Measurements from ENCODE around the gene NEURL1. TPM values are rescaled to one million over a fixed set of nuclear protein-coding genes. Genes with fewer than 3 reads are reported as not detected.

Gene NEURL1
- total RNA-seq, 4 donors from 2014 or later = 0.39 to 0.63 (median 0.46) TPM

GRCh38 chr10:103498936-103499638, 5.6 kb downstream of the NEURL1 start:
- no peaks in the 10 kb centered on the region for H3K36me3 ChIP-seq
- no peak for TF ChIP-seq POLR2A (IDR thresholded peaks at IDR 0.05; ENCODE audit: low read depth)
- TF ChIP-seq POLR2AphosphoS5 (IDR thresholded peaks at IDR 0.05) = no peak
- TF ChIP-seq, protein P1, sequence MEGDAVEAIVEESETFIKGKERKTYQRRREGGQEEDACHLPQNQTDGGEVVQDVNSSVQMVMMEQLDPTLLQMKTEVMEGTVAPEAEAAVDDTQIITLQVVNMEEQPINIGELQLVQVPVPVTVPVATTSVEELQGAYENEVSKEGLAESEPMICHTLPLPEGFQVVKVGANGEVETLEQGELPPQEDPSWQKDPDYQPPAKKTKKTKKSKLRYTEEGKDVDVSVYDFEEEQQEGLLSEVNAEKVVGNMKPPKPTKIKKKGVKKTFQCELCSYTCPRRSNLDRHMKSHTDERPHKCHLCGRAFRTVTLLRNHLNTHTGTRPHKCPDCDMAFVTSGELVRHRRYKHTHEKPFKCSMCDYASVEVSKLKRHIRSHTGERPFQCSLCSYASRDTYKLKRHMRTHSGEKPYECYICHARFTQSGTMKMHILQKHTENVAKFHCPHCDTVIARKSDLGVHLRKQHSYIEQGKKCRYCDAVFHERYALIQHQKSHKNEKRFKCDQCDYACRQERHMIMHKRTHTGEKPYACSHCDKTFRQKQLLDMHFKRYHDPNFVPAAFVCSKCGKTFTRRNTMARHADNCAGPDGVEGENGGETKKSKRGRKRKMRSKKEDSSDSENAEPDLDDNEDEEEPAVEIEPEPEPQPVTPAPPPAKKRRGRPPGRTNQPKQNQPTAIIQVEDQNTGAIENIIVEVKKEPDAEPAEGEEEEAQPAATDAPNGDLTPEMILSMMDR (IDR thresholded peaks at IDR 0.05) = no peak
- no peak for TF ChIP-seq EP300 (IDR thresholded peaks at IDR 0.05)
- no peaks in the 10 kb centered on the region for H3K9me3 ChIP-seq
- WGBS = 91% methylated on average over 5 of the region's 5 CpGs
- no peak for DNase-seq (ENCODE audit: extremely low spot score)
- intact Hi-C loops (cut with DNase I) = no loop called here
- H3K27ac ChIP-seq (replicated peaks in 1 of 4) = no peak overlapping the region
- H3K27me3 ChIP-seq = peaks cover 0 to 39% (median 6%) of the 10 kb centered on the region in 4 donors
- no peak overlapping the region for H3K4me3 ChIP-seq
- H3K4me1 ChIP-seq = peaks cover 6 to 9% (median 7%) of the 10 kb centered on the region in 4 donors

GRCh38 chr10:103499881-103500280, 6.4 kb downstream of the NEURL1 start:
- 80% methylated on average over 7 of the region's 7 CpGs for WGBS
- Histone ChIP-seq H3K27ac (replicated peaks in 1 of 4) (no peak overlapping the region), H3K27me3 (peaks cover 0 to 31% (median 0%) of the 10 kb centered on the region in 4 donors), H3K9me3 (no peaks in the 10 kb centered on the region), H3K4me3 (no peak overlapping the region), H3K4me1 (peaks cover 0 to 9% (median 8%) of the 10 kb centered on the region in 4 donors), H3K36me3 (no peaks in the 10 kb centered on the region)
- DNase-seq (ENCODE audit: extremely low spot score) = no peak
- intact Hi-C loops (cut with DNase I) = no loop called here
- TF ChIP-seq POLR2AphosphoS5 (IDR thresholded peaks at IDR 0.05) (no peak), POLR2A (IDR thresholded peaks at IDR 0.05; ENCODE audit: low read depth) (no peak), EP300 (IDR thresholded peaks at IDR 0.05) (no peak)
- TF ChIP-seq, protein P1 (IDR thresholded peaks at IDR 0.05) = no peak

DNA sequence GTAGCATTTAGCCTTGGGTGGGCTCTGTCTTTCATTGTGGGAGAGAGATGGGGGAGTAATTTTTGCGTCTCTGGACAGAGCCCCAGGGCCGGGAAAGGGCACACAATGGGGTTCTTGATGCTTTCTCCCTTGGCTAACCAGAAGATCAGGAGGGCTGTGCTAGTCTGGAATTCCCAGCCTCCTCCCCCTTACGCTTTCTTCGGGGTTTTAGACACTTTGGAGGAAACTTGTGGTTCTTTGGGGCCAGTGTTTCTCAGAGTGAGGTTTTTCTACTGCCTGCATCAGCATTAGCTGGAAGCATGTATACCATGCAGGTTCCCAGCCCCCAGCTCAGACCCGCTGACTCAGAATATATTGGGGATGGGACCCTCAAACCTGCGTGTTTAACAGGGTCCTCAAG, 7.0 kb downstream of the NEURL1 start:
- Histone ChIP-seq H3K4me1 (peaks cover 0 to 10% (median 8%) of the 10 kb centered on the region in 4 donors), H3K36me3 (no peaks in the 10 kb centered on the region), H3K9me3 (no peaks in the 10 kb centered on the region), H3K27me3 (peaks cover 0 to 25% (median 0%) of the 10 kb centered on the region in 4 donors), H3K27ac (replicated peaks in 1 of 4) (no peak overlapping the region), H3K4me3 (no peak overlapping the region)
- DNase-seq (ENCODE audit: extremely low spot score) = no peak
- intact Hi-C loops (cut with DNase I) = no loop called here
- 75% methylated on average over 6 of the region's 6 CpGs for WGBS
- no peak for TF ChIP-seq POLR2AphosphoS5 (IDR thresholded peaks at IDR 0.05)
- no peak for TF ChIP-seq EP300 (IDR thresholded peaks at IDR 0.05)
- TF ChIP-seq, protein P1 (IDR thresholded peaks at IDR 0.05) = no peak
- no peak for TF ChIP-seq POLR2A (IDR thresholded peaks at IDR 0.05; ENCODE audit: low read depth)

DNA sequence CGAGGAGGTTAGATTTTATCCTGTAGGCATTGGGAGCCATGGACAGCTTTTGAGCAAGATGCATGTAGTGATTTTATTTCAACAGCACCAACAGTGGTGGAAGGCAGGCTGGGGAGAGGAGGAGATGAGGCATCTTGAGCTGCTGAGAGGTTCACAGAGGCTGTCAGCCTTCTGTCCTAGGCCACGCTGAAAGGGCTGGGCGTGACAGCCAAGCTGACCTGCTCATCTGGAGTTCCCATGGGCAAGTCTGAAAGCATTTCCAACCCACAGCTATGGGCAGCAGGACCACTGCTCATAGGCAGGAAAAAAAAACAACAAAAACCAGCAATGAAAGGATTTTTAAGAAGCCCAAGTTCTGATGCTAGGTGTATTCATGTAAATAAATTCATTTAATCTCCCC, 7.7 kb downstream of the NEURL1 start:
- Histone ChIP-seq H3K27me3 (peaks cover 0 to 18% (median 0%) of the 10 kb centered on the region in 4 donors), H3K4me1 (peaks cover 0 to 10% (median 8%) of the 10 kb centered on the region in 4 donors), H3K27ac (replicated peaks in 1 of 4) (no peak overlapping the region), H3K9me3 (no peaks in the 10 kb centered on the region), H3K4me3 (no peak overlapping the region), H3K36me3 (no peaks in the 10 kb centered on the region)
- no peak for TF ChIP-seq POLR2A (IDR thresholded peaks at IDR 0.05; ENCODE audit: low read depth)
- no peak for TF ChIP-seq EP300 (IDR thresholded peaks at IDR 0.05)
- TF ChIP-seq, protein P1 (IDR thresholded peaks at IDR 0.05) = no peak
- TF ChIP-seq POLR2AphosphoS5 (IDR thresholded peaks at IDR 0.05) = no peak
- 97% methylated on average over 3 of the region's 3 CpGs for WGBS
- intact Hi-C loops (cut with DNase I) = no loop called here
- DNase-seq (ENCODE audit: extremely low spot score) = no peak

Data from esophagus muscularis mucosa (tissue), 4 donors.